ENCODE data around the gene DNAI4. TPM values are rescaled to one million over a fixed set of nuclear protein-coding genes. Genes with fewer than 3 reads are reported as not detected.

Gene DNAI4
- total and polyA plus RNA-seq, 2 donors (not counting 1 experiment from before 2014, with no cell fraction given): 2.0 to 12.1 TPM

GRCh38 chr1:66893712-66894111, 30.9 kb downstream of the DNAI4 start:
- H4K20me1 ChIP-seq (ENCODE audit: control insufficient read depth, extremely low read depth, insufficient read depth, low read length): no peaks in the 10 kb centered on the region
- no peaks in the 10 kb centered on the region for H3K27me3 ChIP-seq (ENCODE audit: control insufficient read depth, insufficient read depth, low read length)
- DNase-seq (ENCODE audit: low read depth in 2 of 2): no peak
- H3K4me3 ChIP-seq (replicated peaks in 1 of 4; ENCODE audit: control extremely low read depth in 1 of 4, insufficient read depth in 1 of 4, low read depth in 3 of 4, low read length in 4 of 4): no peak overlapping the region
- no peaks in the 10 kb centered on the region for H3K9me3 ChIP-seq (ENCODE audit: control insufficient read depth, insufficient read depth, low read depth, low read length)
- H3K27ac ChIP-seq (ENCODE audit: insufficient read depth, low read length): no peak overlapping the region
- no peaks in the 10 kb centered on the region for H3K36me3 ChIP-seq (ENCODE audit: control insufficient read depth, insufficient read depth, low read length)
- H3K4me1 ChIP-seq (ENCODE audit: control insufficient read depth, extremely low read depth, insufficient read depth, low read length): no peaks in the 10 kb centered on the region
- no peak overlapping the region for H3K9ac ChIP-seq (ENCODE audit: insufficient read depth, low read length)
- no peaks in the 10 kb centered on the region for H3K79me2 ChIP-seq (ENCODE audit: control insufficient read depth, insufficient read depth, low read length)
- TF ChIP-seq CTCF (conservative IDR thresholded peaks at IDR 0.05 in 1 of 2, IDR thresholded peaks at IDR 0.05 in 1 of 2; ENCODE audit: low read depth in 1 of 2, low read length in 2 of 2) (no peak), EZH2 (IDR thresholded peaks at IDR 0.05; ENCODE audit: low read length, missing control alignments) (no peak)
- no peak overlapping the region for H2AFZ ChIP-seq (ENCODE audit: low read length)
- H3K4me2 ChIP-seq (ENCODE audit: extremely low read depth, insufficient read depth, low read length): no peak overlapping the region

- H3K4me2 ChIP-seq (ENCODE audit: extremely low read depth, insufficient read depth, low read length): no peak overlapping the region
- no peak for TF ChIP-seq CTCF (conservative IDR thresholded peaks at IDR 0.05 in 1 of 2, IDR thresholded peaks at IDR 0.05 in 1 of 2; ENCODE audit: low read depth in 1 of 2, low read length in 2 of 2)
- no peaks in the 10 kb centered on the region for H3K4me1 ChIP-seq (ENCODE audit: control insufficient read depth, extremely low read depth, insufficient read depth, low read length)
- H3K79me2 ChIP-seq (ENCODE audit: control insufficient read depth, insufficient read depth, low read length): no peaks in the 10 kb centered on the region
- H3K27ac ChIP-seq (ENCODE audit: insufficient read depth, low read length): no peak overlapping the region
- no peak for DNase-seq (ENCODE audit: low read depth in 2 of 2)
- no peak overlapping the region for H3K4me3 ChIP-seq (replicated peaks in 1 of 4; ENCODE audit: control extremely low read depth in 1 of 4, insufficient read depth in 1 of 4, low read depth in 3 of 4, low read length in 4 of 4)
- no peaks in the 10 kb centered on the region for H3K27me3 ChIP-seq (ENCODE audit: control insufficient read depth, insufficient read depth, low read length)
- no peaks in the 10 kb centered on the region for H3K36me3 ChIP-seq (ENCODE audit: control insufficient read depth, insufficient read depth, low read length)
- H3K9ac ChIP-seq (ENCODE audit: insufficient read depth, low read length): no peak overlapping the region
- no peaks in the 10 kb centered on the region for H4K20me1 ChIP-seq (ENCODE audit: control insufficient read depth, extremely low read depth, insufficient read depth, low read length)
- no peaks in the 10 kb centered on the region for H3K9me3 ChIP-seq (ENCODE audit: control insufficient read depth, insufficient read depth, low read depth, low read length)
- no peak overlapping the region for H2AFZ ChIP-seq (ENCODE audit: low read length)
Observed at GRCh38 chr1:66890621-66891020, 34.0 kb downstream of the DNAI4 start.

- no peak overlapping the region for H3K4me2 ChIP-seq (ENCODE audit: extremely low read depth, insufficient read depth, low read length)
- H3K27ac ChIP-seq (ENCODE audit: insufficient read depth, low read length): no peak overlapping the region
Observed at GRCh38 chr1:66889030-66889429, 35.6 kb downstream of the DNAI4 start.

More at GRCh38 chr1:66889030-66889429, 35.6 kb downstream of the DNAI4 start:
- H3K9me3 ChIP-seq (ENCODE audit: control insufficient read depth, insufficient read depth, low read depth, low read length): no peaks in the 10 kb centered on the region
- TF ChIP-seq CTCF (conservative IDR thresholded peaks at IDR 0.05 in 1 of 2, IDR thresholded peaks at IDR 0.05 in 1 of 2; ENCODE audit: low read depth in 1 of 2, low read length in 2 of 2): no peak
- TF ChIP-seq EZH2 (IDR thresholded peaks at IDR 0.05; ENCODE audit: low read length, missing control alignments): no peak
- H4K20me1 ChIP-seq (ENCODE audit: control insufficient read depth, extremely low read depth, insufficient read depth, low read length): no peaks in the 10 kb centered on the region
- H3K36me3 ChIP-seq (ENCODE audit: control insufficient read depth, insufficient read depth, low read length): no peaks in the 10 kb centered on the region
- no peaks in the 10 kb centered on the region for H3K79me2 ChIP-seq (ENCODE audit: control insufficient read depth, insufficient read depth, low read length)
- no peak overlapping the region for H3K4me3 ChIP-seq (replicated peaks in 1 of 4; ENCODE audit: control extremely low read depth in 1 of 4, insufficient read depth in 1 of 4, low read depth in 3 of 4, low read length in 4 of 4)
- H3K9ac ChIP-seq (ENCODE audit: insufficient read depth, low read length): no peak overlapping the region
- no peaks in the 10 kb centered on the region for H3K27me3 ChIP-seq (ENCODE audit: control insufficient read depth, insufficient read depth, low read length)
- H3K4me1 ChIP-seq (ENCODE audit: control insufficient read depth, extremely low read depth, insufficient read depth, low read length): no peaks in the 10 kb centered on the region
- DNase-seq (ENCODE audit: low read depth in 2 of 2): no peak
- H2AFZ ChIP-seq (ENCODE audit: low read length): no peak overlapping the region

Measured in fibroblast of lung (primary cell).